BE2C (cell line): ENCODE data around the gene MS4A15.

Experiments
- DNase-seq: peaks from one replicate; pipeline ENCODE4 v3.0.0-alpha.2; 2020
- H3K27me3 ChIP-seq: fragments of 250-450 bp; sonication (Bioruptor Pico); 2 replicates; pipeline ENCODE4 v1.5.1; 2020; ENCODE audit warnings: mild to moderate bottlenecking
- H3K36me3 ChIP-seq: fragments of 250-450 bp; sonication (Bioruptor Pico); 2 replicates; pipeline ENCODE4 v1.5.1; 2020; ENCODE audit warnings: mild to moderate bottlenecking
- H3K4me1 ChIP-seq: fragments of 250-450 bp; sonication (Bioruptor Pico); 2 replicates; pipeline ENCODE4 v1.5.1; 2020
- H3K4me3 ChIP-seq: 2 replicates; pipeline ENCODE4 v1.5.1; 2011; ENCODE audit warnings: low read depth, low read length
- H3K9me3 ChIP-seq: fragments of 250-450 bp; sonication (Bioruptor Pico); 2 replicates; pipeline ENCODE4 v1.5.1; 2020
- CTCF ChIP-seq: IDR thresholded peaks from 2 replicates; pipeline ENCODE4 v1.5.1; 2012; ENCODE audit warnings: mild to moderate bottlenecking, low read depth, low read length

MS4A15 gene

GRCh38 chr11:60734279-60734678 is 22.4 kb upstream of the MS4A15 start:
- Histone ChIP-seq H3K36me3 (no peaks in the 10 kb centered on the region), H3K4me1 (no peaks in the 10 kb centered on the region), H3K4me3 (no peak overlapping the region), H3K9me3 (no peaks in the 10 kb centered on the region), H3K27me3 (no peaks in the 10 kb centered on the region)
- no peak for DNase-seq
- no peak for TF ChIP-seq CTCF

GRCh38 chr11:60739114-60739513 is 17.6 kb upstream of the MS4A15 start:
- no peak for DNase-seq
- Histone ChIP-seq H3K27me3 (no peaks in the 10 kb centered on the region), H3K36me3 (no peaks in the 10 kb centered on the region), H3K9me3 (no peaks in the 10 kb centered on the region), H3K4me3 (no peak overlapping the region), H3K4me1 (no peaks in the 10 kb centered on the region)
- 0 out of 2 replicates have a peak, but pooled peaks have one; percentile 5 for TF ChIP-seq CTCF

- H3K27me3 ChIP-seq: no peaks in the 10 kb centered on the region
- H3K9me3 ChIP-seq: no peaks in the 10 kb centered on the region
- H3K4me3 ChIP-seq: no peak overlapping the region
- no peak for TF ChIP-seq CTCF
- DNase-seq: no peak
- H3K36me3 ChIP-seq: no peaks in the 10 kb centered on the region
- H3K4me1 ChIP-seq: no peaks in the 10 kb centered on the region
Observed at GRCh38 chr11:60740573-60740972, 16.1 kb upstream of the MS4A15 start.

- H3K4me3 ChIP-seq: no peak overlapping the region
- H3K4me1 ChIP-seq: no peaks in the 10 kb centered on the region
- no peaks in the 10 kb centered on the region for H3K9me3 ChIP-seq
- no peaks in the 10 kb centered on the region for H3K36me3 ChIP-seq
- no peak for TF ChIP-seq CTCF
- no peak for DNase-seq
- no peaks in the 10 kb centered on the region for H3K27me3 ChIP-seq
Observed at GRCh38 chr11:60741421-60741820, 15.2 kb upstream of the MS4A15 start.

- no peak for DNase-seq
- no peak for TF ChIP-seq CTCF
- no peak overlapping the region for H3K4me3 ChIP-seq
- no peaks in the 10 kb centered on the region for H3K9me3 ChIP-seq
- H3K36me3 ChIP-seq: no peaks in the 10 kb centered on the region
- no peaks in the 10 kb centered on the region for H3K27me3 ChIP-seq
- no peaks in the 10 kb centered on the region for H3K4me1 ChIP-seq
Observed at GRCh38 chr11:60743058-60743457, 13.6 kb upstream of the MS4A15 start.

GRCh38 chr11:60744114-60744513 is 12.6 kb upstream of the MS4A15 start:
- Histone ChIP-seq H3K36me3 (no peaks in the 10 kb centered on the region), H3K27me3 (no peaks in the 10 kb centered on the region), H3K4me1 (no peaks in the 10 kb centered on the region), H3K9me3 (no peaks in the 10 kb centered on the region), H3K4me3 (no peak overlapping the region)
- DNase-seq: no peak
- TF ChIP-seq CTCF: no peak
